GM18517 (cell line): ENCODE results near the gene PCDHB8.
"Not testable (repeated sequence)": the region's sequence is repeated elsewhere in the genome, so short reads cannot be mapped to it uniquely, and the experiment has no call there.

Experiments used
- ATAC-seq: cut with Tn5 transposase; IDR thresholded peaks from one replicate; pipeline ENCODE4 v1.9.1; 2021; ENCODE audit warnings: mild to moderate bottlenecking, moderate library complexity; ENCODE audit not compliant: unreplicated experiment

Gene PCDHB8

DNA sequence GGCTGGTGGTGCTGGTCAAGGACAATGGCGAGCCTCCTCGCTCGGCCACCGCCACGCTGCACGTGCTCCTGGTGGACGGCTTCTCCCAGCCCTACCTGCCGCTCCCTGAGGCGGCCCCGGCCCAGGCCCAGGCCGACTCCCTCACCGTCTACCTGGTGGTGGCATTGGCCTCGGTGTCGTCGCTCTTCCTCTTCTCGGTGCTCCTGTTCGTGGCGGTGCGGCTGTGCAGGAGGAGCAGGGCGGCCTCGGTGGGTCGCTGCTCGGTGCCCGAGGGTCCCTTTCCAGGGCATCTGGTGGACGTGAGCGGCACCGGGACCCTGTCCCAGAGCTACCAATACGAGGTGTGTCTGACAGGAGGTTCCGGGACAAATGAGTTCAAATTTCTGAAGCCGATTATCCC, 47.8 kb downstream of the PCDHB8 start:
- not testable (repeated sequence) for ATAC-seq
